Peyer's patch (tissue), 4 donors: ENCODE data around the gene IFFO2.

Source experiments
- CTCF ChIP-seq, 6 experiments: fragments of 450-650 bp in 4 of 6; fragments of 200-600 bp in 2 of 6; sonication (generic) in 1 of 6; IDR thresholded peaks; one replicate each; pipeline ENCODE4 v1.5.1; 2017 to 2019; ENCODE audit warnings: antibody characterized with exemption in 6 of 6, mild to moderate bottlenecking in 3 of 6, moderate library complexity in 1 of 6
- POLR2A ChIP-seq, 2 donors: fragments of 450-650 bp; IDR thresholded peaks; one replicate each; pipeline ENCODE4 v1.5.1; 2017; ENCODE audit warnings: antibody characterized with exemption in 2 of 2, mild to moderate bottlenecking in 2 of 2, moderate library complexity in 2 of 2

DNA sequence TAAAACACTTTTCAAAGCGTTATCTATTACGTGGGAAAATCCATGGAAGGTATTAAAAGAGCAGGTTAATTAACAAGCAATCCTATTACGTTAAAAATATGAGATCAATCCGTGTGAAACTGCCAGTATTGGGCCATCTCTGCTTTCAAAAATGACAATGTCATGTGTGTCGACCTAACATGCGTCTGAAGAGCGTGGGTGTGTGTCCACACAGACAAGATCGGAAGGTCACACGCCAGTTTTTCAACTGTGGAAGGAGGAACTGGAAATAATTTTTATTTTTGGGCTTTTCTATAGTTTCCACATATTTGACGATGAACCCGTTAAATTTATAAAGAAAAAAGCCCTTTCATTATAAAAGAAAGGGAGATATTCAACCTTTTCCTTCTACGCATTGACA lies 36.5 kb downstream of the IFFO2 start:
- TF ChIP-seq CTCF (IDR thresholded peaks at IDR 0.05) = no peak
- no peak for TF ChIP-seq POLR2A (IDR thresholded peaks at IDR 0.05)
